K562 (cell line): ENCODE results near the gene CRYBA4. TPM values are rescaled to one million over a fixed set of nuclear protein-coding genes. Genes with fewer than 3 reads are reported as not detected.

Experiments
- ATAC-seq: fragments of 200-7000 bp; cut with Tn5 transposase; 3 replicates; pipeline ENCODE4 v1.9.1; 2020; ENCODE audit warnings: moderate library complexity
- BruUV-seq: library from RNA; stranded (reverse); fragments of 400-500 nt; replicated peaks from 2 replicates; lab custom pipeline; 2021; lab: Mats Ljungman, UMichigan
- CTCF ChIA-PET: fragments of 300-600 bp; formaldehyde crosslinking; extraction: SDS; loops from one replicate; lab custom pipeline; 2021; ENCODE audit warnings: low intra/inter-chr PET ratio; lab: Yijun Ruan, JAX
- POLR2A ChIA-PET: fragments of 300-600, 350-650 bp; sonication (Branson Sonifier 250); formaldehyde crosslinking; extraction: SDS; loops from one replicate; lab custom pipeline; 2021; ENCODE audit warnings: antibody characterized with exemption, inconsistent platforms; lab: Yijun Ruan, JAX
- DNase-seq, 4 experiments: peaks; one replicate each; pipeline versions ENCODE4 v3.0.0 to v3.0.0-alpha.2; 2011 to 2018; ENCODE audit warnings: low spot score in 3 of 4, mixed read lengths in 3 of 4; ENCODE audit errors: extremely low read depth in 1 of 4
- FAIRE-seq: peaks from 2 replicates; lab custom pipeline; 2011; peaks lifted over from hg19 to GRCh38; lab: Jason Lieb, UNC
- H2AFZ ChIP-seq: 2 replicates; pipeline ENCODE4 v1.6.0; 2011; ENCODE audit warnings: low read depth, low read length, control low read depth, inconsistent platforms
- H3K27ac ChIP-seq: fragments of 200-600 bp; 3 replicates; pipeline ENCODE4 v1.8.0; 2011; ENCODE audit warnings: low read depth, mild to moderate bottlenecking, control low read depth, inconsistent platforms, low read length, moderate library complexity, mixed read lengths; ENCODE audit errors: extremely low read depth
- H3K27me3 ChIP-seq, 2 experiments: fragments of 300-600 bp in 1 of 2; 2 replicates in 1 of 2; 3 replicates in 1 of 2; pipeline versions ENCODE4 v1.6.0 to v1.8.0; 2011; ENCODE audit warnings: inconsistent platforms in 2 of 2, low read length in 2 of 2, mild to moderate bottlenecking in 1 of 2, mixed read lengths in 1 of 2, moderate library complexity in 1 of 2; ENCODE audit not compliant: control insufficient read depth in 2 of 2, insufficient read depth in 2 of 2
- H3K36me3 ChIP-seq: fragments of 300-600 bp; 3 replicates; pipeline ENCODE4 v1.8.0; 2011; ENCODE audit warnings: mild to moderate bottlenecking, low read length, inconsistent platforms; ENCODE audit not compliant: control insufficient read depth, insufficient read depth
- H3K4me1 ChIP-seq, 2 experiments: fragments of 200-600 bp in 1 of 2; replicated peaks in 1 of 2; 2 replicates in 1 of 2; 3 replicates in 1 of 2; pipeline versions ENCODE4 v1.5.1 to v1.8.0; 2011; ENCODE audit warnings: inconsistent platforms in 2 of 2, low read length in 2 of 2, mild to moderate bottlenecking in 1 of 2, mixed read lengths in 1 of 2, moderate library complexity in 1 of 2; ENCODE audit not compliant: control insufficient read depth in 2 of 2, insufficient read depth in 2 of 2
- H3K4me2 ChIP-seq: 2 replicates; pipeline ENCODE4 v1.6.1; 2011; ENCODE audit warnings: low read length, control low read depth, inconsistent platforms, mixed read lengths; ENCODE audit not compliant: insufficient read depth
- H3K4me3 ChIP-seq: fragments of 200-600 bp; sonication (generic), shearing (Covaris generic); 2 replicates; pipeline ENCODE4 v1.5.1; 2016; ENCODE audit warnings: control low read depth, inconsistent platforms
- H3K79me2 ChIP-seq: fragments of 200-600 bp; 3 replicates; pipeline ENCODE4 v1.8.0; 2011; ENCODE audit warnings: low read length, inconsistent platforms; ENCODE audit not compliant: control insufficient read depth, insufficient read depth
- H3K9ac ChIP-seq, 2 experiments: 2 replicates each; pipeline versions ENCODE4 v1.6.0 to v1.6.1; 2011; ENCODE audit warnings: low read depth in 2 of 2, low read length in 2 of 2, control low read depth in 1 of 2, inconsistent platforms in 1 of 2, mild to moderate bottlenecking in 1 of 2, mixed read lengths in 1 of 2; ENCODE audit not compliant: insufficient read depth in 1 of 2
- H3K9me1 ChIP-seq: one replicate; pipeline ENCODE4 v1.6.0; 2011; ENCODE audit warnings: inconsistent platforms, mild to moderate bottlenecking, low read length, moderate library complexity; ENCODE audit not compliant: control insufficient read depth, insufficient read depth
- H3K9me3 ChIP-seq: replicated peaks from 2 replicates; pipeline ENCODE4 v1.5.1; 2011; ENCODE audit warnings: low read depth, low read length, inconsistent platforms; ENCODE audit not compliant: control insufficient read depth, insufficient read depth
- H4K20me1 ChIP-seq: replicated peaks from 2 replicates; pipeline ENCODE4 v1.6.1; 2011; ENCODE audit warnings: low read length, inconsistent platforms, mixed read lengths; ENCODE audit not compliant: control insufficient read depth, insufficient read depth
- BRD4 ChIP-seq: fragments of 200-600 bp; sonication (generic); IDR thresholded peaks from 2 replicates; pipeline ENCODE4 v1.6.1; 2017; ENCODE audit warnings: inconsistent platforms
- ETS2 ChIP-seq: IDR thresholded peaks from 2 replicates; pipeline ENCODE4 v1.6.1; 2016; ENCODE audit warnings: borderline replicate concordance, missing genetic modification characterization, mild to moderate bottlenecking, moderate library complexity, missing compliant biosample characterization; ENCODE audit not compliant: poor library complexity, severe bottlenecking
- EZH2 ChIP-seq: IDR thresholded peaks from 2 replicates; pipeline ENCODE4 v1.6.1; 2012; ENCODE audit warnings: low read depth, mild to moderate bottlenecking, inconsistent platforms, low read length, borderline replicate concordance
- MCM3 ChIP-seq: fragments of 450-650 bp; IDR thresholded peaks from 2 replicates; pipeline ENCODE4 v1.6.1; 2016
- SMARCE1 ChIP-seq: fragments of 450-650 bp; IDR thresholded peaks from 2 replicates; pipeline ENCODE4 v1.7.1; 2016; ENCODE audit warnings: mild to moderate bottlenecking
- ZFX ChIP-seq: sonication (generic); formaldehyde crosslinking; IDR thresholded peaks from 2 replicates; pipeline ENCODE4 v1.8.0; 2022; ENCODE audit warnings: mild to moderate bottlenecking, missing genetic modification reagents, moderate library complexity
- ZNF124 ChIP-seq: sonication (generic); formaldehyde crosslinking; IDR thresholded peaks from 2 replicates; pipeline ENCODE4 v1.8.1; 2022; ENCODE audit warnings: missing genetic modification reagents
- WGBS: fragments of 100-300 bp; shearing (Covaris generic); methylation state at CpG from one replicate; pipeline ENCODE4 v1.1.6; 2016; ENCODE audit warnings: low coverage, mixed read lengths; ENCODE audit not compliant: insufficient coverage; ENCODE audit errors: missing lambda C conversion rate; 5-methylcytosine and 5-hydroxymethylcytosine counted together
- in situ Hi-C: fragments of 300-500 bp; cut with MboI; formaldehyde crosslinking; loops from 4 replicates; pipeline ENCODE4 v1.15.0; 2018; ENCODE audit warnings: inconsistent platforms, mixed read lengths
- intact Hi-C: fragments of 100-400 bp; cut with micrococcal nuclease; formaldehyde crosslinking; loops from 2 replicates; pipeline ENCODE4 v1.14.2; 2022
- polyA plus RNA-seq, 8 experiments: library from polyadenylated mRNA; depleted of rRNA in 4 of 8; stranded (reverse) in 5 of 8; unstranded in 3 of 8; fragments of >200 nt; fragmentation: Nextera tagmentation in 2 of 8; fragmentation: Illumina TruSeq in 1 of 8; extraction: Ambion mirVana in 2 of 8; extraction: Trizol in 1 of 8; gene quantifications; 2 replicates each; pipeline versions ENCODE4 v1.2.1 to v1.2.3, GENCODE V29; 2011 to 2014; ENCODE audit warnings: inconsistent platforms in 1 of 8, missing spikeins in 1 of 8
- total RNA-seq, 7 experiments: library from RNA; depleted of rRNA in 6 of 7; stranded (reverse); fragments of >200 nt in 6 of 7; fragmentation: Illumina TruSeq in 2 of 7; extraction: Trizol in 2 of 7; gene quantifications; 2 replicates each; pipeline versions ENCODE4 v1.2.1 to v1.2.3, GENCODE V29; 2011 to 2021; ENCODE audit warnings: low replicate concordance in 1 of 7
- TF ChIP-seq, protein P1 (sequence below): sonication (generic); formaldehyde crosslinking; IDR thresholded peaks from 2 replicates; pipeline ENCODE4 v1.8.0; 2022; ENCODE audit warnings: mild to moderate bottlenecking, missing genetic modification reagents
- TF ChIP-seq, protein P2 (sequence below): fragments of 450-650 bp; IDR thresholded peaks from 2 replicates; pipeline ENCODE4 v1.6.1; 2016; ENCODE audit warnings: mild to moderate bottlenecking
- TF ChIP-seq, protein P3 (sequence below), 2 experiments: fragments of 450-650 bp; IDR thresholded peaks; 2 replicates each; pipeline ENCODE4 v1.6.1; 2018; ENCODE audit warnings: mild to moderate bottlenecking in 2 of 2, low read depth in 1 of 2; ENCODE audit not compliant: partially characterized antibody in 2 of 2

Gene CRYBA4
- total and polyA plus RNA-seq, 9 of the 15 experiments (the other 6 are each of a cell fraction or from before 2014, with no cell fraction given), result 0.59 to 3.3 (median 1.6) TPM

DNA sequence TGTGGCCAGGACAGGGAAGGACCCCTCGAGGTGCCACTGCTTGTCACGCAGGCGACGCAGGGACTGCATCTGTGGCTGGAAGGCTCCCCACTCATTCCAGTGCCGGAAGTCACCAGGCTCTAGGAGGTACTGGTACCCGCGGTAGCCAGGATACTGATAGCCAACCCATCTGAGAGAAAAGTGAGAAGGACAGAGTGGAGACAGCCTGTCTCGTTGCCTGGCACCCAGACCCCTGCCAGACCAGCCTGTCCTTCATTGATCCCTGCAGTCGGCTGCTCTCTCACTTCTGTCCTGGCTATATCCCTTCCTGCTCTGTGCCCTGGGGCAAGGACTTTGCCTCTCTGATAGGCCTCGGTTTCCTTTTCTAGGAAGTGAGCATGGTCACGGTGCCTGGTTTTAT, 22.3 kb upstream of the CRYBA4 start:
- Histone ChIP-seq H3K9ac (no peak overlapping the region), H3K4me2 (no peak overlapping the region), H3K36me3 (no peaks in the 10 kb centered on the region), H3K79me2 (no peaks in the 10 kb centered on the region), H3K27me3 (no peaks in the 10 kb centered on the region), H2AFZ (no peak overlapping the region), H3K4me3 (no peak overlapping the region), H3K9me3 (no peaks in the 10 kb centered on the region), H3K4me1 (peaks cover 4 to 8% of the 10 kb centered on the region in 2 experiments; a peak in 3 of 5 replicates), H3K27ac (no peak overlapping the region), H3K9me1 (no peaks in the 10 kb centered on the region), H4K20me1 (no peaks in the 10 kb centered on the region)
- POLR2A ChIA-PET, result no interaction called here
- CTCF ChIA-PET, result no interaction called here
- ATAC-seq (no peak), DNase-seq (no peak), FAIRE-seq (no peak)
- intact Hi-C loops, result no loop called here
- in situ Hi-C loops, result no loop called here
- WGBS, result 54% methylated on average over 10 of the region's 11 CpGs
- no TSS peak for BruUV-seq
- TF ChIP-seq SMARCE1, result no peak
- TF ChIP-seq, protein P1, sequence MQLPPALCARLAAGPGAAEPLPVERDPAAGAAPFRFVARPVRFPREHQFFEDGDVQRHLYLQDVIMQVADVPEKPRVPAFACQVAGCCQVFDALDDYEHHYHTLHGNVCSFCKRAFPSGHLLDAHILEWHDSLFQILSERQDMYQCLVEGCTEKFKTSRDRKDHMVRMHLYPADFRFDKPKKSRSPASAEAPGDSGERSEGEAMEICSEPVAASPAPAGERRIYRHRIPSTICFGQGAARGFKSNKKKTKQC, result no peak
- TF ChIP-seq, protein P2, sequence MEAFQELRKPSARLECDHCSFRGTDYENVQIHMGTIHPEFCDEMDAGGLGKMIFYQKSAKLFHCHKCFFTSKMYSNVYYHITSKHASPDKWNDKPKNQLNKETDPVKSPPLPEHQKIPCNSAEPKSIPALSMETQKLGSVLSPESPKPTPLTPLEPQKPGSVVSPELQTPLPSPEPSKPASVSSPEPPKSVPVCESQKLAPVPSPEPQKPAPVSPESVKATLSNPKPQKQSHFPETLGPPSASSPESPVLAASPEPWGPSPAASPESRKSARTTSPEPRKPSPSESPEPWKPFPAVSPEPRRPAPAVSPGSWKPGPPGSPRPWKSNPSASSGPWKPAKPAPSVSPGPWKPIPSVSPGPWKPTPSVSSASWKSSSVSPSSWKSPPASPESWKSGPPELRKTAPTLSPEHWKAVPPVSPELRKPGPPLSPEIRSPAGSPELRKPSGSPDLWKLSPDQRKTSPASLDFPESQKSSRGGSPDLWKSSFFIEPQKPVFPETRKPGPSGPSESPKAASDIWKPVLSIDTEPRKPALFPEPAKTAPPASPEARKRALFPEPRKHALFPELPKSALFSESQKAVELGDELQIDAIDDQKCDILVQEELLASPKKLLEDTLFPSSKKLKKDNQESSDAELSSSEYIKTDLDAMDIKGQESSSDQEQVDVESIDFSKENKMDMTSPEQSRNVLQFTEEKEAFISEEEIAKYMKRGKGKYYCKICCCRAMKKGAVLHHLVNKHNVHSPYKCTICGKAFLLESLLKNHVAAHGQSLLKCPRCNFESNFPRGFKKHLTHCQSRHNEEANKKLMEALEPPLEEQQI, result no peak
- no peak for TF ChIP-seq EZH2
- TF ChIP-seq, protein P3, sequence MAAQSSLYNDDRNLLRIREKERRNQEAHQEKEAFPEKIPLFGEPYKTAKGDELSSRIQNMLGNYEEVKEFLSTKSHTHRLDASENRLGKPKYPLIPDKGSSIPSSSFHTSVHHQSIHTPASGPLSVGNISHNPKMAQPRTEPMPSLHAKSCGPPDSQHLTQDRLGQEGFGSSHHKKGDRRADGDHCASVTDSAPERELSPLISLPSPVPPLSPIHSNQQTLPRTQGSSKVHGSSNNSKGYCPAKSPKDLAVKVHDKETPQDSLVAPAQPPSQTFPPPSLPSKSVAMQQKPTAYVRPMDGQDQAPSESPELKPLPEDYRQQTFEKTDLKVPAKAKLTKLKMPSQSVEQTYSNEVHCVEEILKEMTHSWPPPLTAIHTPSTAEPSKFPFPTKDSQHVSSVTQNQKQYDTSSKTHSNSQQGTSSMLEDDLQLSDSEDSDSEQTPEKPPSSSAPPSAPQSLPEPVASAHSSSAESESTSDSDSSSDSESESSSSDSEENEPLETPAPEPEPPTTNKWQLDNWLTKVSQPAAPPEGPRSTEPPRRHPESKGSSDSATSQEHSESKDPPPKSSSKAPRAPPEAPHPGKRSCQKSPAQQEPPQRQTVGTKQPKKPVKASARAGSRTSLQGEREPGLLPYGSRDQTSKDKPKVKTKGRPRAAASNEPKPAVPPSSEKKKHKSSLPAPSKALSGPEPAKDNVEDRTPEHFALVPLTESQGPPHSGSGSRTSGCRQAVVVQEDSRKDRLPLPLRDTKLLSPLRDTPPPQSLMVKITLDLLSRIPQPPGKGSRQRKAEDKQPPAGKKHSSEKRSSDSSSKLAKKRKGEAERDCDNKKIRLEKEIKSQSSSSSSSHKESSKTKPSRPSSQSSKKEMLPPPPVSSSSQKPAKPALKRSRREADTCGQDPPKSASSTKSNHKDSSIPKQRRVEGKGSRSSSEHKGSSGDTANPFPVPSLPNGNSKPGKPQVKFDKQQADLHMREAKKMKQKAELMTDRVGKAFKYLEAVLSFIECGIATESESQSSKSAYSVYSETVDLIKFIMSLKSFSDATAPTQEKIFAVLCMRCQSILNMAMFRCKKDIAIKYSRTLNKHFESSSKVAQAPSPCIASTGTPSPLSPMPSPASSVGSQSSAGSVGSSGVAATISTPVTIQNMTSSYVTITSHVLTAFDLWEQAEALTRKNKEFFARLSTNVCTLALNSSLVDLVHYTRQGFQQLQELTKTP (IDR thresholded peaks at IDR 0.05; ENCODE audit: low read depth in 1 of 2, partially characterized antibody in 2 of 2), result no peak
- TF ChIP-seq ETS2 (tag), result no peak
- TF ChIP-seq ZNF124, result no peak
- no peak for TF ChIP-seq ZFX
- TF ChIP-seq MCM3, result no peak
- no peak for TF ChIP-seq BRD4
